Breast epithelium (tissue), 3 donors: ENCODE measurements around the gene CFAP58.

Experiments used
- CTCF ChIP-seq, 3 donors: fragments of 450-650 bp; IDR thresholded peaks; one replicate each; pipeline ENCODE4 v1.5.1; 2016 to 2017; ENCODE audit warnings: antibody characterized with exemption in 3 of 3, mild to moderate bottlenecking in 3 of 3, moderate library complexity in 3 of 3
- POLR2A ChIP-seq: fragments of 450-650 bp; IDR thresholded peaks from one replicate; pipeline ENCODE4 v1.6.1; 2016; ENCODE audit warnings: antibody characterized with exemption, mild to moderate bottlenecking, moderate library complexity

DNA sequence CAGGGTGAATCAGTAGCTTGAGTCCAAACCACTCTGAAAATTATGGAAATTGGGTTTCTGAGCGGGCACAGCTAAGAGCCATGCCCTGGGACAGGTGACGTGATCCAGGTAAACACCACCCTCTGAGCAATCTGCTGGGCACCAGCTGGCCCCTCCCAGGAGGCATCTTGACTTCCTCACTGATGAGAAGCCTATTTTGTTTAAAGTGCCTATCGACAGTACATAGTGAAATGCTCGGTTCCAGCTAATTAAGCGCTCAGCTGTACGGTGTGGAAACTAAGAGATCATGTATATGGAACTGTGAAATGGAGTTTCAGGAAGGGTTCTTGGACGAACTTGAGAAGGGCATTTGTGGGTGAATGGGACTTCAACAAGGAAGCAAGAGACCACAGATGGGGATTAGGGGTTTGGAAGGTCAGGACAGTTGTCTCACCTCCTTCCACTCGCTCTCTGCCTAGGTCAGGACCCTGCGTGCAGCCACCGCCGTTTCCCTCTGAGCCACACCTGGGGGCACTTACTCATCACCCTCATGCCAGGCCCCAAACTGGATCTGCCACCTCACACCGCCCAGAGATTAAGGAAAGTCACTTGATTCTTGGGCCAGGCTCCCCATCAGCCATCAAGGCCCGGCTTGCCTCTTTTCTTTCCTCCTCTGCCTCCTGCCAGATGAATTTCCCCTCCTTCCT is 18.5 kb upstream of the CFAP58 start:
- no peak for TF ChIP-seq CTCF (IDR thresholded peaks at IDR 0.05)
- TF ChIP-seq POLR2A: no peak
